ENCODE results near the gene PRRX1.

Gene PRRX1

GRCh38 chr1:170692866-170693575 lies 29.1 kb downstream of the PRRX1 start:
- no peak for DNase-seq

- no peak for DNase-seq
Measured at GRCh38 chr1:170694172-170694926, 30.4 kb downstream of the PRRX1 start.

- DNase-seq: no peak
Measured at GRCh38 chr1:170695955-170696590, 32.1 kb downstream of the PRRX1 start.

GRCh38 chr1:170696591-170697290 lies 32.8 kb downstream of the PRRX1 start:
- no peak for DNase-seq

GRCh38 chr1:170697316-170697715 lies 33.4 kb downstream of the PRRX1 start:
- DNase-seq: no peak

GRCh38 chr1:170698301-170699275 lies 34.7 kb downstream of the PRRX1 start:
- DNase-seq: no peak

- no peak for DNase-seq
Measured at GRCh38 chr1:170699696-170700095, 35.8 kb downstream of the PRRX1 start.

- no peak for DNase-seq
Measured at GRCh38 chr1:170700842-170701615, 37.1 kb downstream of the PRRX1 start.

- DNase-seq: no peak
Measured at GRCh38 chr1:170701962-170702361, 38.0 kb downstream of the PRRX1 start.

GRCh38 chr1:170703591-170703990 lies 39.7 kb downstream of the PRRX1 start:
- DNase-seq: no peak

GRCh38 chr1:170704256-170704655 lies 40.3 kb downstream of the PRRX1 start:
- DNase-seq: no peak

- no peak for DNase-seq
Measured at GRCh38 chr1:170705981-170706380, 42.0 kb downstream of the PRRX1 start.

- DNase-seq: no peak
Measured at GRCh38 chr1:170707117-170707516, 43.2 kb downstream of the PRRX1 start.

- DNase-seq: no peak
Measured at GRCh38 chr1:170707959-170708655, 44.2 kb downstream of the PRRX1 start.

- DNase-seq: no peak
Measured at GRCh38 chr1:170711682-170712081, 47.8 kb downstream of the PRRX1 start.

- DNase-seq: no peak
Measured at GRCh38 chr1:170714163-170714562, 50.2 kb downstream of the PRRX1 start.

- DNase-seq: no peak
Measured at GRCh38 chr1:170714938-170715337, 51.0 kb downstream of the PRRX1 start.

- DNase-seq: no peak
Measured at GRCh38 chr1:170716835-170717429, 53.0 kb downstream of the PRRX1 start.

- no peak for DNase-seq
Measured at GRCh38 chr1:170720661-170721060, 56.7 kb downstream of the PRRX1 start.

- no peak for DNase-seq
Measured at GRCh38 chr1:170721621-170722020, 57.7 kb downstream of the PRRX1 start.
